HepG2 (cell line): ENCODE measurements around the gene MYO1B. TPM values are rescaled to one million over a fixed set of nuclear protein-coding genes. Genes with fewer than 3 reads are reported as not detected.

Experiments
- AKAP8 ChIP-seq: sonication (generic); formaldehyde crosslinking; IDR thresholded peaks from 2 replicates; pipeline ENCODE4 v1.5.1; 2020; ENCODE audit warnings: mild to moderate bottlenecking, missing genetic modification reagents
- FOXK1 ChIP-seq: sonication (generic); formaldehyde crosslinking; IDR thresholded peaks from 2 replicates; pipeline ENCODE4 v1.4.0; 2020; ENCODE audit warnings: low read depth, missing genetic modification reagents, borderline replicate concordance
- HOXD1 ChIP-seq: sonication (generic); formaldehyde crosslinking; IDR thresholded peaks from 2 replicates; pipeline ENCODE4 v1.5.0; 2020; ENCODE audit warnings: missing genetic modification reagents
- NFE2 ChIP-seq: sonication (generic); formaldehyde crosslinking; IDR thresholded peaks from 2 replicates; pipeline ENCODE4 v1.4.0; 2020; ENCODE audit warnings: missing genetic modification reagents
- NFYC ChIP-seq: IDR thresholded peaks from 2 replicates; pipeline ENCODE4 v1.6.1; 2016; ENCODE audit warnings: missing genetic modification reagents, missing compliant biosample characterization
- NONO ChIP-seq, 2 experiments: fragments of 450-650 bp in 1 of 2; sonication (generic) in 1 of 2; formaldehyde crosslinking in 1 of 2; IDR thresholded peaks in 1 of 2; conservative IDR thresholded peaks in 1 of 2; 2 replicates each; pipeline versions ENCODE4 v1.6.1 to v1.8.0; 2017 to 2022; ENCODE audit warnings: mild to moderate bottlenecking in 1 of 2, missing genetic modification reagents in 1 of 2, moderate library complexity in 1 of 2
- RARA ChIP-seq: IDR thresholded peaks from 2 replicates; pipeline ENCODE4 v1.6.1; 2016; ENCODE audit warnings: missing genetic modification reagents, missing compliant biosample characterization
- SNAI1 ChIP-seq: sonication (generic); formaldehyde crosslinking; IDR thresholded peaks from 2 replicates; pipeline ENCODE4 v1.5.0; 2020; ENCODE audit warnings: mild to moderate bottlenecking, missing genetic modification reagents, borderline replicate concordance
- TBX2 ChIP-seq: sonication (generic); formaldehyde crosslinking; IDR thresholded peaks from 2 replicates; pipeline ENCODE4 v1.5.0; 2020; ENCODE audit warnings: missing genetic modification reagents, mild to moderate bottlenecking, borderline replicate concordance
- ZNF138 ChIP-seq: sonication (generic); formaldehyde crosslinking; IDR thresholded peaks from 2 replicates; pipeline ENCODE4 v1.5.0; 2020; ENCODE audit warnings: mild to moderate bottlenecking, low read depth, missing genetic modification reagents
- ZNF383 ChIP-seq: sonication (generic); formaldehyde crosslinking; IDR thresholded peaks from 2 replicates; pipeline ENCODE4 v1.4.0; 2020; ENCODE audit warnings: missing genetic modification reagents, mild to moderate bottlenecking, borderline replicate concordance
- ZNF44 ChIP-seq: sonication (generic); formaldehyde crosslinking; IDR thresholded peaks from 2 replicates; pipeline ENCODE4 v1.5.1; 2020; ENCODE audit warnings: mild to moderate bottlenecking, missing genetic modification reagents
- ZNF644 ChIP-seq: IDR thresholded peaks from 2 replicates; pipeline ENCODE4 v1.6.1; 2016; ENCODE audit warnings: low read depth
- ZNF709 ChIP-seq: sonication (generic); formaldehyde crosslinking; IDR thresholded peaks from 2 replicates; pipeline ENCODE4 v1.5.0; 2020; ENCODE audit warnings: mild to moderate bottlenecking, missing genetic modification reagents
- polyA plus RNA-seq, 8 experiments: library from polyadenylated mRNA; depleted of rRNA in 3 of 8; stranded (reverse) in 7 of 8; unstranded in 1 of 8; fragments of >200 nt; fragmentation: Illumina TruSeq in 4 of 8; extraction: Trizol in 4 of 8; gene quantifications; 2 replicates each; pipeline versions ENCODE4 v1.2.1 to v1.2.3, GENCODE V29; 2011 to 2016; ENCODE audit warnings: low read depth in 4 of 8, missing spikeins in 1 of 8, mixed read lengths in 1 of 8; ENCODE audit not compliant: insufficient read depth in 1 of 8
- total RNA-seq, 5 experiments: library from RNA; depleted of rRNA; stranded (reverse); fragments of >200 nt; fragmentation: Illumina TruSeq; extraction: Trizol; gene quantifications; 2 replicates each; pipeline ENCODE4 v1.2.3, GENCODE V29; 2016; ENCODE audit warnings: low read depth in 1 of 5
- TF ChIP-seq, protein P1 (sequence below): sonication (generic); formaldehyde crosslinking; IDR thresholded peaks from 2 replicates; pipeline ENCODE4 v1.4.0; 2020; ENCODE audit warnings: missing genetic modification reagents, borderline replicate concordance
- TF ChIP-seq, protein P2 (sequence below): IDR thresholded peaks from 2 replicates; pipeline ENCODE4 v1.6.1; 2016; ENCODE audit warnings: control low read depth
- TF ChIP-seq, protein P3 (sequence below): sonication (generic); formaldehyde crosslinking; IDR thresholded peaks from 2 replicates; pipeline ENCODE4 v1.8.0; 2022; ENCODE audit warnings: mild to moderate bottlenecking, missing genetic modification reagents, moderate library complexity
- TF ChIP-seq, protein P4 (sequence below): sonication (generic); formaldehyde crosslinking; IDR thresholded peaks from 2 replicates; pipeline ENCODE4 v1.8.0; 2022; ENCODE audit warnings: missing genetic modification reagents, mild to moderate bottlenecking, borderline replicate concordance
- TF ChIP-seq, protein P5 (sequence below): sonication (generic); formaldehyde crosslinking; IDR thresholded peaks from 2 replicates; pipeline ENCODE4 v1.4.0; 2020; ENCODE audit warnings: low read depth, mild to moderate bottlenecking, missing genetic modification reagents
- TF ChIP-seq, protein P6 (sequence below): sonication (generic); formaldehyde crosslinking; IDR thresholded peaks from 2 replicates; pipeline ENCODE4 v1.4.0; 2020; ENCODE audit warnings: missing genetic modification reagents

The MYO1B gene
- total and polyA plus RNA-seq, 2 of the 13 experiments (the other 11 are each of a cell fraction or from before 2014, with no cell fraction given) = 36.9 to 89.8 TPM

DNA sequence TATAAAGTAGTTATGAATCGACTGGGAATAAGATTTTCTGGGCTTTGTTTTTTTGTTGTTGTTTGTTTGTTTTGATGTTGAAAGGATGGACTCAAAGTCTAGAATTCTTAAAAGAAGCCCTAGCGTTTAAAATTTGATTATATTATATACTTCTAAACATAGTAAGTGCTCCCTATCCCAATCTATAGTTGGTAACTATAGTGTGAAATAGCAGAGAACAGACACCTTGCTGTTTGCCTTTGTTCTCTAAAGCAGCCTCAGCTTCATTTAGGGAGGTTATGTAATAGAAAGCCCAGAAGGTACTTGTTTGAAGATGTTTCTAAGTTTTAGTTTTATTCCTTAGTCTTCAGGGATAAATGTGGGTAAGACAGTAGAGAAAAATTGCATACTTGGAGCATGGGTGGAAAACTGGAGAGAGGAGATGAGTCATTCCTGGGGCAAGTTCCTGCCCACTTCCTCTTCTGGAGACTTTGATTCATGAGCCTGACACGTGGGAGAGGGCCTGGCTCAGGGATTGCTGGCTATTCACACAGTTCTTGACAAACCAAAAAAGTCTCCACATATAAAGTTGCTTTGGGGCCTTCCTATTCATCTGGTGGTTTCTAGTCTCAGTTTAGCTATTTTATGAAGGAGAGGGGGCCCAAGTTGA, 131.9 kb downstream of the MYO1B start (continued):
- TF ChIP-seq NONO (IDR thresholded peaks at IDR 0.05) = no peak
- TF ChIP-seq NONO (CRISPR knock-in tag; conservative IDR thresholded peaks at IDR 0.05) = no peak
- no peak for TF ChIP-seq ZNF44 (CRISPR knock-in tag)
- TF ChIP-seq FOXK1 = no peak
- TF ChIP-seq, protein P1, sequence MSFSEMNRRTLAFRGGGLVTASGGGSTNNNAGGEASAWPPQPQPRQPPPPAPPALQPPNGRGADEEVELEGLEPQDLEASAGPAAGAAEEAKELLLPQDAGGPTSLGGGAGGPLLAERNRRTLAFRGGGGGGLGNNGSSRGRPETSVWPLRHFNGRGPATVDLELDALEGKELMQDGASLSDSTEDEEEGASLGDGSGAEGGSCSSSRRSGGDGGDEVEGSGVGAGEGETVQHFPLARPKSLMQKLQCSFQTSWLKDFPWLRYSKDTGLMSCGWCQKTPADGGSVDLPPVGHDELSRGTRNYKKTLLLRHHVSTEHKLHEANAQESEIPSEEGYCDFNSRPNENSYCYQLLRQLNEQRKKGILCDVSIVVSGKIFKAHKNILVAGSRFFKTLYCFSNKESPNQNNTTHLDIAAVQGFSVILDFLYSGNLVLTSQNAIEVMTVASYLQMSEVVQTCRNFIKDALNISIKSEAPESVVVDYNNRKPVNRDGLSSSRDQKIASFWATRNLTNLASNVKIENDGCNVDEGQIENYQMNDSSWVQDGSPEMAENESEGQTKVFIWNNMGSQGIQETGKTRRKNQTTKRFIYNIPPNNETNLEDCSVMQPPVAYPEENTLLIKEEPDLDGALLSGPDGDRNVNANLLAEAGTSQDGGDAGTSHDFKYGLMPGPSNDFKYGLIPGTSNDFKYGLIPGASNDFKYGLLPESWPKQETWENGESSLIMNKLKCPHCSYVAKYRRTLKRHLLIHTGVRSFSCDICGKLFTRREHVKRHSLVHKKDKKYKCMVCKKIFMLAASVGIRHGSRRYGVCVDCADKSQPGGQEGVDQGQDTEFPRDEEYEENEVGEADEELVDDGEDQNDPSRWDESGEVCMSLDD (CRISPR knock-in tag) = no peak
- peak; percentile 43; the same call in 1 of the 2 replicates for TF ChIP-seq TBX2
- no peak for TF ChIP-seq NFE2 (CRISPR knock-in tag)
- TF ChIP-seq HOXD1 (CRISPR knock-in tag) = peak; percentile 64; the same call in 1 of the 2 replicates
- no peak for TF ChIP-seq SNAI1 (CRISPR knock-in tag)
- peak; percentile 66; the same call in 1 of the 2 replicates for TF ChIP-seq ZNF709 (CRISPR knock-in tag)
- TF ChIP-seq ZNF383 (CRISPR knock-in tag) = no peak
- peak; percentile 64; the same call in 1 of the 2 replicates for TF ChIP-seq RARA (CRISPR knock-in tag)
- TF ChIP-seq, protein P2, sequence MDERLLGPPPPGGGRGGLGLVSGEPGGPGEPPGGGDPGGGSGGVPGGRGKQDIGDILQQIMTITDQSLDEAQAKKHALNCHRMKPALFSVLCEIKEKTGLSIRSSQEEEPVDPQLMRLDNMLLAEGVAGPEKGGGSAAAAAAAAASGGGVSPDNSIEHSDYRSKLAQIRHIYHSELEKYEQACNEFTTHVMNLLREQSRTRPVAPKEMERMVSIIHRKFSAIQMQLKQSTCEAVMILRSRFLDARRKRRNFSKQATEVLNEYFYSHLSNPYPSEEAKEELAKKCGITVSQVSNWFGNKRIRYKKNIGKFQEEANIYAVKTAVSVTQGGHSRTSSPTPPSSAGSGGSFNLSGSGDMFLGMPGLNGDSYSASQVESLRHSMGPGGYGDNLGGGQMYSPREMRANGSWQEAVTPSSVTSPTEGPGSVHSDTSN (CRISPR knock-in tag) = peak; percentile 69
- TF ChIP-seq ZNF644 (CRISPR knock-in tag) = peak; percentile 96
- TF ChIP-seq ZNF138 (CRISPR knock-in tag) = no peak
- TF ChIP-seq, protein P3, sequence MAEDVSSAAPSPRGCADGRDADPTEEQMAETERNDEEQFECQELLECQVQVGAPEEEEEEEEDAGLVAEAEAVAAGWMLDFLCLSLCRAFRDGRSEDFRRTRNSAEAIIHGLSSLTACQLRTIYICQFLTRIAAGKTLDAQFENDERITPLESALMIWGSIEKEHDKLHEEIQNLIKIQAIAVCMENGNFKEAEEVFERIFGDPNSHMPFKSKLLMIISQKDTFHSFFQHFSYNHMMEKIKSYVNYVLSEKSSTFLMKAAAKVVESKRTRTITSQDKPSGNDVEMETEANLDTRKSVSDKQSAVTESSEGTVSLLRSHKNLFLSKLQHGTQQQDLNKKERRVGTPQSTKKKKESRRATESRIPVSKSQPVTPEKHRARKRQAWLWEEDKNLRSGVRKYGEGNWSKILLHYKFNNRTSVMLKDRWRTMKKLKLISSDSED (CRISPR knock-in tag) = no peak
- no peak for TF ChIP-seq NFYC
- TF ChIP-seq, protein P4, sequence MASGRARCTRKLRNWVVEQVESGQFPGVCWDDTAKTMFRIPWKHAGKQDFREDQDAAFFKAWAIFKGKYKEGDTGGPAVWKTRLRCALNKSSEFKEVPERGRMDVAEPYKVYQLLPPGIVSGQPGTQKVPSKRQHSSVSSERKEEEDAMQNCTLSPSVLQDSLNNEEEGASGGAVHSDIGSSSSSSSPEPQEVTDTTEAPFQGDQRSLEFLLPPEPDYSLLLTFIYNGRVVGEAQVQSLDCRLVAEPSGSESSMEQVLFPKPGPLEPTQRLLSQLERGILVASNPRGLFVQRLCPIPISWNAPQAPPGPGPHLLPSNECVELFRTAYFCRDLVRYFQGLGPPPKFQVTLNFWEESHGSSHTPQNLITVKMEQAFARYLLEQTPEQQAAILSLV = 0 out of 2 replicates have a peak, but pooled peaks have one; percentile 30
- TF ChIP-seq, protein P5, sequence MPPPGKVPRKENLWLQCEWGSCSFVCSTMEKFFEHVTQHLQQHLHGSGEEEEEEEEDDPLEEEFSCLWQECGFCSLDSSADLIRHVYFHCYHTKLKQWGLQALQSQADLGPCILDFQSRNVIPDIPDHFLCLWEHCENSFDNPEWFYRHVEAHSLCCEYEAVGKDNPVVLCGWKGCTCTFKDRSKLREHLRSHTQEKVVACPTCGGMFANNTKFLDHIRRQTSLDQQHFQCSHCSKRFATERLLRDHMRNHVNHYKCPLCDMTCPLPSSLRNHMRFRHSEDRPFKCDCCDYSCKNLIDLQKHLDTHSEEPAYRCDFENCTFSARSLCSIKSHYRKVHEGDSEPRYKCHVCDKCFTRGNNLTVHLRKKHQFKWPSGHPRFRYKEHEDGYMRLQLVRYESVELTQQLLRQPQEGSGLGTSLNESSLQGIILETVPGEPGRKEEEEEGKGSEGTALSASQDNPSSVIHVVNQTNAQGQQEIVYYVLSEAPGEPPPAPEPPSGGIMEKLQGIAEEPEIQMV (CRISPR knock-in tag) = no peak
- TF ChIP-seq, protein P6, sequence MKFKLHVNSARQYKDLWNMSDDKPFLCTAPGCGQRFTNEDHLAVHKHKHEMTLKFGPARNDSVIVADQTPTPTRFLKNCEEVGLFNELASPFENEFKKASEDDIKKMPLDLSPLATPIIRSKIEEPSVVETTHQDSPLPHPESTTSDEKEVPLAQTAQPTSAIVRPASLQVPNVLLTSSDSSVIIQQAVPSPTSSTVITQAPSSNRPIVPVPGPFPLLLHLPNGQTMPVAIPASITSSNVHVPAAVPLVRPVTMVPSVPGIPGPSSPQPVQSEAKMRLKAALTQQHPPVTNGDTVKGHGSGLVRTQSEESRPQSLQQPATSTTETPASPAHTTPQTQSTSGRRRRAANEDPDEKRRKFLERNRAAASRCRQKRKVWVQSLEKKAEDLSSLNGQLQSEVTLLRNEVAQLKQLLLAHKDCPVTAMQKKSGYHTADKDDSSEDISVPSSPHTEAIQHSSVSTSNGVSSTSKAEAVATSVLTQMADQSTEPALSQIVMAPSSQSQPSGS (CRISPR knock-in tag) = no peak
- 0 out of 2 replicates have a peak, but pooled peaks have one; percentile 48 for TF ChIP-seq AKAP8 (CRISPR knock-in tag)
